RWPE2 (cell line): ENCODE results near the gene NID1.

Experiments
- ATAC-seq: fragments of 200-7000 bp; cut with Tn5 transposase; 3 replicates; pipeline ENCODE4 v1.9.1; 2021; ENCODE audit warnings: low read depth
- DNase-seq: peaks from one replicate; pipeline ENCODE4 v3.0.0-alpha.2; 2020; ENCODE audit warnings: low spot score
- H3K27ac ChIP-seq: fragments of 450-650 bp; 2 replicates; pipeline ENCODE4 v1.5.1; 2017; ENCODE audit warnings: mild to moderate bottlenecking; ENCODE audit not compliant: poor library complexity, severe bottlenecking
- H3K27me3 ChIP-seq: fragments of 250-450 bp; sonication (Bioruptor Pico); 2 replicates; pipeline ENCODE4 v1.5.1; 2021; ENCODE audit warnings: mild to moderate bottlenecking, moderate library complexity; ENCODE audit not compliant: insufficient read depth, poor library complexity, severe bottlenecking
- H3K36me3 ChIP-seq: fragments of 250-450 bp; sonication (Bioruptor Pico); 2 replicates; pipeline ENCODE4 v1.5.1; 2020; ENCODE audit warnings: low read depth, mild to moderate bottlenecking, moderate library complexity
- H3K4me1 ChIP-seq: fragments of 250-450 bp; sonication (Bioruptor Pico); 2 replicates; pipeline ENCODE4 v1.5.1; 2021; ENCODE audit warnings: mild to moderate bottlenecking, moderate library complexity; ENCODE audit not compliant: insufficient read depth, poor library complexity, severe bottlenecking
- H3K4me3 ChIP-seq: fragments of 250-450 bp; sonication (Bioruptor Pico); 2 replicates; pipeline ENCODE4 v1.5.1; 2021; ENCODE audit warnings: mild to moderate bottlenecking, moderate library complexity; ENCODE audit not compliant: severe bottlenecking
- H3K9me3 ChIP-seq: fragments of 250-450 bp; sonication (Bioruptor Pico); 2 replicates; pipeline ENCODE4 v1.5.1; 2021; ENCODE audit warnings: mild to moderate bottlenecking, moderate library complexity; ENCODE audit not compliant: severe bottlenecking
- TF ChIP-seq, protein P1 (sequence below): fragments of 450-650 bp; IDR thresholded peaks from one replicate; pipeline ENCODE4 v1.5.1; 2017; ENCODE audit warnings: mild to moderate bottlenecking, moderate library complexity; ENCODE audit not compliant: poor library complexity, severe bottlenecking

The NID1 gene

DNA sequence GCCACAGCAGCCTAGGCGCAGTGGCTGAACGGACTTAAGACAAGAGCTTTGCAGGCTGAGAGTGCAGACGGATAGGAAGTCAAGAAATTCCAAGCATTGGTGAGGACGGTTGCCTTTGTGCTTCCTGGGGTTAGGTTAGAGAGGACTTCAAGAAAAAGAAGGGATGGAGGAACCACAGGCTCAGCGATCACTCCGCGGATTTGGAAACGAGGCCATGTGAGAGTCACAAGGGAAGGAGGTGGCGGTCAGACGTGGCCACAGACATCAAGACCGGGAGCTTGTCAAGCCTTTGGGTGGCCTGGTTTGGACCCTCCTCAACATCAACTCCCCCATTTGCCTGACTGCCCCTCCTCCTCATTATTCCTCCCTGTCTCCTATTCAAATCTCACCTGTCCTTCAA is 62.3 kb downstream of the NID1 start:
- no peaks in the 10 kb centered on the region for H3K9me3 ChIP-seq
- ATAC-seq (no peak), DNase-seq (no peak)

DNA sequence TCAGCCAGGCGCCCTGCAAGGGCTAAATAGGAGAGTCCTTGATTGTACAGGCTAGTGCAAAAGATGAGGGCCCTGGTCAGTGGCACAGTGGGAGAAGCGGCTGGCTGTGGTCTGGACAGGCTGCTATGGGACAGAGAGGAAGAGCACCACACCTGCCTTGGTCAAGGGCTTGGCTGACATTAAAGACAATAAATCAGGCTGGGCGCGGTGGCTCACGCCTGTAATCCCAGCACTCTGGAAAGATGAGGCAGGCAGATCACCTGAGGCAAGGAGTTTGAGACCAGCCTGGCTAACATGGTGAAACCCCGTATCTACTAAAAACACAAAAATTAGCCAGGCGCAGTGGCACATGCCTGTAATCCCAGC is 62.9 kb downstream of the NID1 start:
- no peak overlapping the region for H3K4me3 ChIP-seq
- ATAC-seq (no peak), DNase-seq (no peak)
- TF ChIP-seq, protein P1, sequence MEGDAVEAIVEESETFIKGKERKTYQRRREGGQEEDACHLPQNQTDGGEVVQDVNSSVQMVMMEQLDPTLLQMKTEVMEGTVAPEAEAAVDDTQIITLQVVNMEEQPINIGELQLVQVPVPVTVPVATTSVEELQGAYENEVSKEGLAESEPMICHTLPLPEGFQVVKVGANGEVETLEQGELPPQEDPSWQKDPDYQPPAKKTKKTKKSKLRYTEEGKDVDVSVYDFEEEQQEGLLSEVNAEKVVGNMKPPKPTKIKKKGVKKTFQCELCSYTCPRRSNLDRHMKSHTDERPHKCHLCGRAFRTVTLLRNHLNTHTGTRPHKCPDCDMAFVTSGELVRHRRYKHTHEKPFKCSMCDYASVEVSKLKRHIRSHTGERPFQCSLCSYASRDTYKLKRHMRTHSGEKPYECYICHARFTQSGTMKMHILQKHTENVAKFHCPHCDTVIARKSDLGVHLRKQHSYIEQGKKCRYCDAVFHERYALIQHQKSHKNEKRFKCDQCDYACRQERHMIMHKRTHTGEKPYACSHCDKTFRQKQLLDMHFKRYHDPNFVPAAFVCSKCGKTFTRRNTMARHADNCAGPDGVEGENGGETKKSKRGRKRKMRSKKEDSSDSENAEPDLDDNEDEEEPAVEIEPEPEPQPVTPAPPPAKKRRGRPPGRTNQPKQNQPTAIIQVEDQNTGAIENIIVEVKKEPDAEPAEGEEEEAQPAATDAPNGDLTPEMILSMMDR, result no peak
- no peaks in the 10 kb centered on the region for H3K27me3 ChIP-seq
- no peak overlapping the region for H3K27ac ChIP-seq
- peaks cover 7% of the 10 kb centered on the region; the same call in 1 of the 2 replicates for H3K36me3 ChIP-seq
- H3K9me3 ChIP-seq, result no peaks in the 10 kb centered on the region
- H3K4me1 ChIP-seq, result peaks cover 30% of the 10 kb centered on the region

More for the DNA sequence above, 62.3 kb downstream of the NID1 start:
- peaks cover 30% of the 10 kb centered on the region for H3K4me1 ChIP-seq
- H3K36me3 ChIP-seq, result peaks cover 7% of the 10 kb centered on the region; the same call in 1 of the 2 replicates
- H3K4me3 ChIP-seq, result no peak overlapping the region
- no peaks in the 10 kb centered on the region for H3K27me3 ChIP-seq
- TF ChIP-seq, protein P1, result no peak
- H3K27ac ChIP-seq, result no peak overlapping the region

DNA sequence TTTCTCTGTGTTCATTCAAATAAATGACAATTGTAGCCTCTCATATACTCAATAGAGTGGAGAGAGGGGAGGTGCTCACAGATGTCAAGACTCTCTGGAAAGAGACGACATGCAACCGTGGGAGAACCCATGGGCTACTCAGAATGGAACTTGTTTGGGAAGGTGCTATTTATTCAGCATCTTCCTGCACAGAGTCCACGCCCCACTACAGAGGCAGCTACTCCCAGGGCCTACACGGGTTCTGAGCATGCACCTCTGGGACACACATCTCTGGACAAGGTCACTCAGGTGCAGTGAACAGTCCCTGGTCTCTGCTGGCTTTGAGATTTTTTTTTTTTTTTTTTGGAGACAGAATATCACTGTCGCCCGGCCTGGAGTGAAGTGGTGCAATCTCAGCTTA is 64.1 kb downstream of the NID1 start:
- H3K36me3 ChIP-seq, result peaks cover 7% of the 10 kb centered on the region; the same call in 1 of the 2 replicates
- no peaks in the 10 kb centered on the region for H3K27me3 ChIP-seq
- DNase-seq, result no peak
- H3K27ac ChIP-seq, result peak overlapping the region; percentile 90
- H3K4me1 ChIP-seq, result peaks cover 30% of the 10 kb centered on the region
- H3K9me3 ChIP-seq, result no peaks in the 10 kb centered on the region
- TF ChIP-seq, protein P1, result no peak
- ATAC-seq, result no peak
- H3K4me3 ChIP-seq, result no peak overlapping the region

DNA sequence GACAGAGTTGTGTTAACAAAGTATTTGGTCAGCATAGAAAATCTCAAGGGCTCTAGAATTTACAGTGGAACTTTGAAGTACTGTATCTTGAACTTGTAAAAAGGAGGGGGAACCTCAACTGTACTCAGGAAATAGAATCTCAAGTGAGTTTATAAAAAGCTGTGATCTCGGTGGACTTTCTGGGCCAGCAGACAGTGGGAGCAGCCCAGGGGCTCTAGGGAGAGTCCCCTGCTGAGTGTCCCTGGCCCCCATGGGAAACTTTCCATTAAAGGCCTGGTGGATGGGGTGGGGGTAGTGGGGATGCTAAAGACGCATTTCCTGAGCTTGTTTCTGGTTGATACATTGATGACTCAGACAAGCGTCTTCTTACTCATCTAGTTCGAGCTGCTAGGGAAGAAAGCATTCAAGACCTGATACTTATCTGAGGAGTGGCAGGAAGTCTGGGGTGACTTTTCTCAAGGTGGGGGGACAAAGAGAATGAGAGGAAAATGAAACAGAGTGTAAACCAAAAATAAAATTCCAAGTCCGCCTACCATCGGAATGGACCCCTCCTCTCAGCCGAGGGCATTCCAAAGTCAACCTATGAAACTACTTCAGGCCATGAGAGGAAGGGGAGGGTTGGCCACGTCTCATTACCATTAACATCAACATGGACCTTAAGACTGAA is 65.5 kb downstream of the NID1 start:
- Histone ChIP-seq H3K4me1 (peaks cover 30% of the 10 kb centered on the region), H3K27ac (peak overlapping the region; percentile 90), H3K9me3 (no peaks in the 10 kb centered on the region), H3K4me3 (no peak overlapping the region), H3K36me3 (peaks cover 7% of the 10 kb centered on the region; the same call in 1 of the 2 replicates), H3K27me3 (no peaks in the 10 kb centered on the region)
- DNase-seq, result no peak
- TF ChIP-seq, protein P1, result no peak
- ATAC-seq, result peak; percentile 90

DNA sequence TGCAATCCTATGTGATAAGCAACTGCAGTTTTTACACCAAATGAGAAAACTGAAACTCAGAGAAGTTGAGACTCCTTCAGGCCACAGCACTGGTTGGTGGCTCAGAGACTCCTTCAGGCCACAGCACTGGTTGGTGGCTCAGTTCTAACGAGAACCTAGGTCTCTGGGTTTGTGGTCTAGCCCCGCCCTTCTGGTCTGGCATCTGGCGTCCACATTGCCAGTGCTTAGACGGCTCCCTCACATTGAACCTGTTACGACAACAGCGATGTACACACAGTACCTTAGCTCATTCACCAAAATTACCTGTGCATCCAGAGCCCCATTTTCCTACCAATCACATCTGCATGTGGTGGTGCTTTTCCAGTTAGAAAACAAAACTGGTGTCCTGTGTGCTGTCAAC is 66.1 kb downstream of the NID1 start:
- Histone ChIP-seq H3K27me3 (no peaks in the 10 kb centered on the region), H3K4me1 (peaks cover 30% of the 10 kb centered on the region), H3K36me3 (peaks cover 7% of the 10 kb centered on the region; the same call in 1 of the 2 replicates), H3K9me3 (no peaks in the 10 kb centered on the region), H3K27ac (peak overlapping the region; percentile 90), H3K4me3 (no peak overlapping the region)
- no peak for DNase-seq
- ATAC-seq, result no peak
- TF ChIP-seq, protein P1, result no peak
